HG03108 (cell line): ENCODE data around the gene NPR1.
"Not testable (repeated sequence)": the region's sequence is repeated elsewhere in the genome, so short reads cannot be mapped to it uniquely, and the experiment has no call there.

Source experiments
- ATAC-seq: cut with Tn5 transposase; IDR thresholded peaks from one replicate; pipeline ENCODE4 v1.9.1; 2021; ENCODE audit warnings: moderate library complexity; ENCODE audit not compliant: unreplicated experiment

NPR1 gene

DNA sequence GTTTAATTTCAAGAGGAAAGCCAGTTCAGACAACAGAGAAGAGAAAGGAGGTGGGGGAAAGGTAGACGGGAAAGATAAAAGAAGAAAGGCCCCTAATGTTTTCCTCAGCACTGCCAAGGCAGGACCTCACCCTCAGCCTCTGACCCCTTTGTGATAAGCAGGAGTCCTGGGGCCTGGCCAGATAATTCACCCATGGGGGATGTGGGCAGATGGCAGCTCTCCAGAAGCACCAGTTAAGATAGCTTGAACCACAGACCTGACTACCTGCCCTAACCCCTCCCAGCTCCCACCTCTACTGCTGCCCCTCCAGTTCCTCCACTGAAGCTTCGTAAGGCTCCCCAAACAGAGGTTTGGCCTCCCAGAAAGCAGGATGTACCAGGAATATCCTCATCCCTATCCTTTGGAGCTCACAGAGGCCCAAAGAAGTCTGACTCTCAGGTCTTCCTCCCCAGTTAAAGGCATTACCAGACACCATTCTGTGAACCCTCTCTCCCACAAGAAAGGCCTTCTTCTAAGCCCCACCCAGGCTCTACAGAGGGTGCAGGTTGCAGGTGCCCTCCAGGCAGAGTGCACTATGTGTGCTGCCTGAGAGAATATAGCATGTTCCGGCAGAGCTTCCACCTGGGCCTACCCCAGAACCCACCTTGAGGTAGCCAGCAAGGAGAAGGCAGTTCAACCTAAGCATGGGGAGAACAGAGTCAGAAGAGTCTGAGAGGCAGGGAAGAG, 29.2 kb upstream of the NPR1 start:
- no peak for ATAC-seq

DNA sequence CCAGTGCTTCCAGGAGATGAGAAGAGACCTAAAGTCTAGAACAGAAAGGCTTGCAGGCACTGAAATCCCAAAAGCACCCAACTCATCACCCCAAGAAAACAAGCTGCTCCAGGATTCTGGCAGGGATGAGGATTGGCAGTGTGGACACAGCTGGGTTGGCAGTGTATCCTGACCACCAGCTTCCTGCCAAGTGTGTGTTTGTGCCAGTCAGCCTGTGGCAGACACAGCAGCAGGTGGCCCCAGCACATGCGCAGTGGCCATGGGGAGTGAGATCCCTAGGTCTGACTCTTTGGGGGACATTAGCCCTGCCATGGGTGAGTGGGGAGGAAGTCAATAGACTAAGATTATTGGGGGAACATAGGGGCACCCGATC, 28.6 kb upstream of the NPR1 start:
- no peak for ATAC-seq

DNA sequence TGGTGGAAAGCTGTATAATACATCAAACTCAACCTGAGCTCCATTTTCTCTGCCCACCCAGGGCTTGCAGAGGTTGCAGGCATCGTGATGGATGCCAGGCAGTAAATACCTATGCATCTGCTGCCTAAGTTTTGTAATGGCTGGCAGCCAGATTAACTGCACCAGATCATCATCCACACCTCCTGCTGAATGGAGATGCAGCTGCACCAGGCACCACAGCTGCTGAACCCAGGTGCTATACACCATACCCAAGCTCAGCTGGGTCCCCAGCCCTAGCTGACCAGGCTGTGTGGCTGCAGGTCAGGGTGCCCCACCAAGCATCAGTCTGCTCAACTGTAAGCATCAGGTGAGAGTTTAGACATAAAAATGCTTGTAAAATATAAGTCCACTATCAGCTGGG, 26.7 kb upstream of the NPR1 start:
- no peak for ATAC-seq

DNA sequence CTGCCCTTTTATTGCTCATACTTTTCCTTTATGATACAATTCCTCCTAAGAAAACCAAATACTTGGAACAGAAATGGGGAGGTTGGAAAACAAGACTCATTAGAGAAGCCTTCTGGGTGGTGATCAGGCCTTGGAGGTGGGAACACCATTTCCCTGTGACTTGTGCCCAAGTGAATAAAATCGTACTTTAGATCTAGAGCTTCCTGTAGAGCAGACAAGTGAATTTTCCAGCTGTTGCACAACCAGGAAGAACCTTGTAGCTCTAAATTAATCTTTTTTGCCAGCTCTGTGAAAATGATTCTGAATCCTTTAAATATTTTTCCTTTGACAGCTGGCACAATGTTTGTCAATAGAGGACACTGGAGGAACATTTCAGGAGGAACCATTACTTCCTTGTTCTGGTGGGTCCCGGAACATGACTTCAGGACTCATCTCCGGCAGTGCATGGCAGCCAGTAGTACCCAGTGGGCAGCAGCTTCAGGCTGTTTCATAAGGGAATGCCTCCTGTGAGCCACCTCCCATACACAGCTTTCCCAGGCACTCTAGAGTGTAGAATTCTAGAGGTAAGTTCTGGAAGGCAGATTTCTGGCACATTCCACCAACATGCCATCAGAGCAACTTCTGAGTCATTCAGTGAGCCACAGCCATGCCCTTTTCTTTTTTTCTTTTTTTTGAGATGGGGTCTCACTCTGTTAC, 25.5 kb upstream of the NPR1 start:
- no peak for ATAC-seq

DNA sequence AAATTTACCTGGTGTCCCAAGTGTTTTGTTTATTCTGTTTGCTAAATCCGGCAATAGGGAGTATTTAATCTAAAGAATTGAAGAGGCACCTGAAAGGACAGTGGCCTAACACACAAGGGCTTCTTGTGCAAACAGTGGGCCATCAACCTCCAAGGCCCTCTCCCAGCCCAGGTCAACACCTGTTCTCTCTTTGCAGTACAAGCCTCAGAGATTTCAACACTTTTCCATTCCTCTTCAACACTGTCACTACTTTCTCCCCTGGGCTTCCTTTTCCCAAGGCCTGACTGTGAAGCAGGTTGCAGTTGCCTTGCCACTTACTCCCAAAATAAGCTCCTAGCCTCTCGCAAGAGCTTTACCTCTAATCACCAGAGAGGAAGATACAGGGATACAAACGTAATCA, 23.2 kb upstream of the NPR1 start:
- ATAC-seq = no peak

DNA sequence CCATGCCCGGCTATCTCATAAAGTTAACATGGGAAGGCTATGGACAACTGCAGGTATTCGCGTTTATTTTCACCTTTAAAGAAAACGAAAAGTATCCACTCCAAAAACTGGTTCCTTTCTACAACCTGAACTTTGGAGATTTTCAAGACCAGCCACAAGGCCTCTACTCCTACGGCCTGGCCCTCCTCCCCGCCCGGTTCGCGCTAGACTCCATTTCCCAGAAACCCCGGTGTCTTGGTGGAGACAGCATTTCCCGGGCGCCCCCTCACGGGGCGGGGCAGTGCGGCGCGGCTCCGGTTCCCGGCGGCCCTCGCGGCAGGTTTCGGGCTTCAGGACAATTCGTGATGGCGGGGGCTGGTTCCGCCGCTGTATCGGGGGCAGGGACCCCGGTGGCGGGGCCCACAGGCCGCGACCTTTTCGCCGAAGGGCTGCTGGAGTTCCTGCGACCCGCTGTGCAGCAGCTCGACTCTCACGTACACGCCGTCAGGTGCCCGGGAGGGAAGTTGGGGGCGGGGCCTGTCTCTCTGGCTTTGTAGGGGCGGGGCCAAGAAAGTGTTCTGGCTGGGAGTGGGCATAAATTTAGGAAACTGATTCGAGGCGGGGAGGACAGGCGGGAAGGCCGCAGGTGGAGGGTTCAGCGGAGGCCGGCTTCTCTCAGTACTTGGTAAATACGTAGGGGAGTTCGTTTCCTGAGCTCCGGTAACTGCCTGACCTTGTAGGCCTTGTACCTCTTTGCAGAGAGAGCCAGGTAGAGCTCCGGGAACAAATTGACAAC, 19.9 kb upstream of the NPR1 start, which contains the start of gene SNAPIN:
Gene SNAPIN, plus strand, starts transcription at position 304 of the 775 bp plus-strand sequence. Its CDS starts 41 bp downstream, at position 345.
- ATAC-seq = peak; percentile 77

DNA sequence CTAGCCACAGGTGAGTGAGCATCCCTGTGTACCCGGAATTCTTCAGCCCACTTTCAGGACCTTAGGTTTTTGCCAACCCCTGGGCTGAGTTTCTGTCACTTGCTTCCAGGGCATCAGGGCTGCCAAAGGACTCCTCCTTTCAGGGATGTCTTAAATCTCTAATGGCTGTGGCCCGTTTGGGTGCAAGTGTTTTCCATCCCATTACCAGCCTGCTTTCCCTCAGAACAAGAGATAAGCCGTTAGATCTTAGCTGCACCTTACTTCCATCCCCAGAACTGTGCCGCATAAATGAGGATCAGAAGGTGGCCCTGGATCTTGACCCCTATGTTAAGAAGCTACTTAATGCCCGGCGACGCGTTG, 19.3 kb upstream of the NPR1 start:
- ATAC-seq = no peak

DNA sequence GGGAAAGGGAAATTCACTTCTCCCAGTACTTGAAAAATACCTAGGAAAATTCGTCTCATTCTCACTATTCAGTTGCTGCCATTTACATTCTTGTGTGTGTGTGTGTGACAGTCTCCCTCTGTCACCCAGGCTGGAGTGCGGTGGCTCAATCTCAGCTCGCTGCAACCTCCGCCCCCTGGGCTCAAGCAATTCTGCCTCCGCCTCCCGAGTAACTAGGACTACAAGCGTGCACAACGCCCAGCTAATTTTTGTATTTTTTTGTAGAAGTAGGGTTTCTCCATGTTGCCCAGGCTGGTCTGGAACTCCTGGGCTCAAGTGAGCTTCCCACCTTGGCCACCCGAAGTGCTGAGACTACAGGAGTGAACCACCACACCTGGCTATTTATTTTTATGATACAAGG, 18.8 kb upstream of the NPR1 start:
- ATAC-seq = no peak

DNA sequence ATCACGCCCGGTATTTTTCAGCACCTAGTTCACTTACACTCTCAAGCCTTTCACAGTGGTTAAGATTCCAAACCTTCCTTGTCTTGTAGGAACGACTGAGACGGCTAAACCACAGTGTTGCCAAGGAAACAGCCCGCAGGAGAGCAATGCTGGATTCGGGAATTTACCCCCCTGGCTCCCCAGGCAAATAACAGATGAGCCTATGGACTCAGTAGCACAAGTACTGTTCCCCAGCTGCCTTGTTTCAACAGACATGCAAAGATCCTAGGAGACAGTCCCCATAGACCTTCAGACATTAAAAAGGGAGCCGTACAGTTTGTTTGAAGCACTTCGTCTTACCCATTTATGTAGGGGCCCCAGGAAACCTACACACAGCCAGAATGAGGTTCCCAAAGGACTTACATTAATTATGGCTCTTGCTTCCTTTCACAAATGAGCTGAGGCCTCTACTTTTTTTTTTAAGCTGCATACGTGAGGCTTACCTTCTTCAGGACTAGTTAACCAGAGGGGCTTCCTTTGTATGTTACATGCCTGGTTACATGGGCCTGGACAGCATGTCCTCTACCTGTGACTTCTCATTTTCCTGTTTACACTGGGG, 17.3 kb upstream of the NPR1 start:
- ATAC-seq = no peak

DNA sequence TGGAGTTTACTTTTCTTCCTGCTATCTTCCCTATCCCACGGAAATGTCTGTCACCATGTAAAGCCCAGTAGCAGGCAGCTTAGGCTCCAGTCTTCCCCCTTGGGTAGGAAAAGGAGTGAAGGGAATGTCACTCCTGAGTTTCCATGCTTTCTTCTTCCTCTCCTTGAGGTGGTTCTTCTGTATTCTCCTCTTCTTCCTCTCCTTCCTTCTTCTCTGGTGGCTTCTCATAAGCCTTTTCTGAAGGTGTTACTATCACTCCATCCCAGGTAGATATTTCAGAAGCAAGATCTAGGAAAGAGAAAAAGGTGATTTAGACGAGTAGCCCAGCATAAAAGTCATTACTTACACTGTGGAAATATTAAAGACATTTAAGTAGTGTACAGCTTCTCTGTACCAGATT, 16.2 kb upstream of the NPR1 start:
- ATAC-seq = no peak

DNA sequence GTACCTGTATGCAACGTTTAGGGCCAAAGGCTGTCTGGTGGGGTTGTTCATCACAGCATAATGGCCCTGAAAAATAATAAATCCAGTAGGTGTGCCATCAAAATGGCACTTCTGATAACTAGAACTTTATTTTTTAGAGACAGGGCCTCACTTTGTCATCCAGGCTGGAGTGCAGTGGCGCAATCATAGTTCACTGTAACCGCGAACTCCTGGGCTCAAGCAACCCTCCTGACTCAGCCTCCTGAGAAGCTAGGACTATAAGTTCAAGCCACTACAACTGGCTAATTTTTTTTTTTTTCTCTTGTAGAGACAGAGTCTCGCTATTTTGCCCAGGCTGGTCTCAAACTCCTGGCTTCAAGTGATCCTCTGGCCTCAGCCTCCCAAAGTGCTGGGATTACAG, 15.3 kb upstream of the NPR1 start:
- ATAC-seq = no peak

DNA sequence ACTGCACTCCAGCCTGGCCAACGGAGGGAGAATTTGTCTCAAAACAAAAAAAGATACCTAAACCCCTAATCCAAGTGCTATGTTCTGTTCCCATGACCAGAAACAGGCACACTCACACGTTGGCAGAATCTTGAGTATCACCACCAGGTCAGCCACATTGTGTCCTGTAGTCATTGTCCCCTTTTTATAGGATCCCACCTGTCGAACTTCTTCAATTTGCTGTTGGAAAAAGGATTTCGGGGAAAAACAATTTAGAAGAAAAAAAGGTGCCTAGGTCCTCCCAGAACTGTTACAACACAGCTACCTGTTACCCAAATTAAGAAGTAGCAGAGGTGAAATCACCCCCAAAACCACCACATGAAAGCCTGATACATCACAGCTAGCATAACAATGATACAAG, 11.0 kb upstream of the NPR1 start:
- ATAC-seq = no peak

DNA sequence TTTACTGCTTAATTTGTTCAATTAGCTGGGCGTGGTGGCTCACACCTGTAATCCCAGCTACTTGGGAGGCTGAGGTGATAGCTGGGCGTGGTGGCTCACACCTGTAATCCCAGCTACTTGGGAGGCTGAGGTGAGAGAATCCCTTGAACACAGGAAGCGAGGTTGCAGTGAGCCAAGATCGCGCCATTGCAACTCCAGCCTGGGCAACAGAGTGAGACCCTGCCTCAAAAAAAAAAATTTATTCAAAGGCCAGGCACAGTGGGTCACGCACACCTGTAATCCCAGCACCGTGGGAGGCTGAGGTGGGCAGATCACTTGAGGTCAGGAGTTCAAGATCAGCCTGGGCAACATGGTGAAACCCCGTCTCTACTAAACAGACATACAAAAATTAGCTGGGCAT, 9.8 kb upstream of the NPR1 start:
- not testable (repeated sequence) for ATAC-seq

DNA sequence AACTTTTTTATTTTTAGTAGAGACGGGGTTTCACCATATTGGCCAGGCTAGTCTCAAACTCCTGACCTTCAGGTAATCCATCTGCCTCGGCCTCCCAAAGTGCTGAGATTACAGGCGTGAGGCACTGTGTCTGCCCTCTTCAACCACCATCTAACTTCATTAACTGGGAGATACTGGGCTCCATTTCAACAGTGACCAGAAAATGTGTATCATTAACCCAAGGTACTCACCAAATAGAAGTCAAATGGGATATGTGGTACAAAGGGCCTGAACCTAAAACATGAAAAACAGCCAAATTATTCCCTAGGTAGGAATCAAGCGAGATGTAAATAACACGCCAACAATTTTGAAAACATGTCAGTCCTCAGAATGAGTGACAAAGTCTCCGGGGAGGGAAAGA, 8.9 kb upstream of the NPR1 start:
- no peak for ATAC-seq

DNA sequence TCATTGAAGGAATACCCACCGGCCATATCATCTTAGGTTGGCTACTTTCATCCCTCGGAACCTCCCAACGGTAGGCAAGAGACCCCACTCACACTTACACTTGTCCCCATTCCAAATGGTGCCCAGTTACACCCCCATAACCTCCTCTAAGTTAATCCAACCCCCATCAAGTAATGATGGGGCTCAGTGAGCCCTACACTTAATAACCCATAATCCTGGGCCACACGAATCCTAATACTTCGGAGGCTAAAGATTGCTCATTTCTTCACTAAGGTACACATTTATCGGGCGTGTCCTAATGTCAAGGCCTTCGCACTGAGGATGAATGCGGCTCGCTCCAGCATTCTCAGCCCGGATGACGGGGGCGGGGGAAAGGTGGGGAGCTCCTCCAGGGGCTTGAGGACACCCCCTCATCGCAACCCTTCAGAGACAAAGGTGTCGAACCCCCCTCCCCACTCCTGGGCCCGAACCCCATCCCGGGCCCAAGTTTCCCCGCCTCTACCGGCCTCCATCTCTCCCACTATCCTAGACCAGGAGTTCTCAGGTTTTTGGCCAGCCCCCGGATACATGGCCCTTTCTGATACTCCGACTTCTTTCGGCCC, 8.1 kb upstream of the NPR1 start:
- ATAC-seq = no peak

DNA sequence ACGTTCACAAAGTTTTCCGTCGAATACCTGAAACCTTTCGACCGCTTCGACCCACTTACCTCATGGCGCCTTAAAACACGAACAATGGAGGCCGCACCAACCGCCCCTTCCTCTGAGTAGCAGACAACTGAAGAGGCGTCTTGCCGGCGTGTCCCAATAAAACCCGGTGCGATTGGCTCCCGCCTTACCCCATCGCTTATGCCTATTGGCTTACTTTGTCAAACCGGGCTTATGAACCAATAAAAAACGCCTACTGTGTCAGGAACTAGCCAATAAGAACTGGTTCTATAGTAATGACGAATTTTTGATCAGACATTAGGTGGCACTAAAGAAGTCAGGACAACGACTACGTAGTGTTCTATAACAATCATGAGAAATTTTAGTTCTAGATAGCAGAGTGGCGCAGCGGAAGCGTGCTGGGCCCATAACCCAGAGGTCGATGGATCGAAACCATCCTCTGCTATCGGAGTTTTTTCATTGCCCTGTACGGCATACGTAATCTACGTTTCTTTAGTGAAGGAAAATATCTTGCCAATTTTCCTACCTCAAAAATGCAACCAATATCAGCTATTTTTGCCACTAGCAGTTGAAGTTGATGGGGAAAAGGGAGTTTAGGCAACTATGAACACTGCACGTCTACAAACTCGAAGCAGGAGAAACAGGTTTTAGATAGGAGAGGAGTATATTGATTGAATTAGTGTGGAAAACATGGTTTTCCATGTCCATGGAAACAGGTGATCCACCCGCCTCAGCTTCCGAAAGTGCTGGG, 7.4 kb upstream of the NPR1 start, which contains the start of gene ILF2:
Gene ILF2, minus strand, starts transcription at position 135 of the 769 bp plus-strand sequence. Its CDS starts 71 bp downstream, at position 64.
- ATAC-seq = peak; percentile 89

DNA sequence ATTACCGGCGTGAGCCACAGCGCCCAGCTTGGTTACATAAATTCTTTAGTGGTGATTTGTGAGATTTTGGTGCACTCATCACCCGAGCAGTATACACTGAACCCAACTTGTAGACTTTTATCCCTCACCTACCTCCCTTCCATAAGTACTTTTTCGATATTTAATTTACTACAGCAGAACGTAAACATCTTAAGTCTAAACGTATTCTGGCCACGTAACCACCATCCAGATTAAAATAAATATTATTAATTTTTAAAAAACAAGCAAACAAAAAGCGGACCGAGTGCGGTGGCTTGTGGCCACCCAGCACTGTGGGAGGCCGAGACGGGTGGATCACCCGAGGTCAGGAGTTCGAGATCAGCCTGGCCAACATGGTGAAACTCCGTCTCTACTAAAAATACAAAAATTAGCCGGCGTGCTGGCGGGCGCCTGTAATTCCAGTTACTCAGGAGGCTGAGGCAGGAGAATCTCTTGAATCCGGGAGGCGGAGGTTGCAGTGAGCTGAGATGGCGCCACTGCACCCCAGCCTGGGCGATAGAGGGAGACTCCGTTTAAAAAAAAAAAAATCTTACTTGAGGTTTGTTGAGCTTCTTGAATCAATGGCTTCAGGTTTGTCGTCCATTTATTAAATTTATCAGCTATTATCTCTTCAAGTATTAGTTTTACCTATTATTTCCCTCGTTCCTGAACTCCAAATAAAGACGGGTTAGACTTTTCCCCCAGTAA, 6.7 kb upstream of the NPR1 start:
- not testable (repeated sequence) for ATAC-seq

DNA sequence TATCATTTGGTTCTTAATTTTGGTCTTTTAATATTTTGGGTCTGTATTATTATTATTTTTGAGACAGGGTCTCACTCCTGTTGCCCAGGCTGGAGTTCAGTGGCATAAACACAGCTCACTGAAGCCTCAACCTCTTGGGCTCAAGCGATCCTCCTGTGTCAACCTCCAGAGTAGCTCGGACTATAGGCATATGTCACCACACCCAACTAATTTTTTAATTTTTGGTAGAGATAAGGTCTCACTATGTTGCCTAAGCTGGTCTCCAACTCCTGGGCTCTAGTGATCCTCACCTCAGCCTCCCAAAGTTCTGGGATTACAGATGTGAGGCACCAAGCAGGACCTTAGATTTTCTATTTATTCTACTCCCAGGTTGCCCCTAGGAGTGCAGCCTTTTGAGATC, 5.0 kb upstream of the NPR1 start:
- ATAC-seq = no peak

DNA sequence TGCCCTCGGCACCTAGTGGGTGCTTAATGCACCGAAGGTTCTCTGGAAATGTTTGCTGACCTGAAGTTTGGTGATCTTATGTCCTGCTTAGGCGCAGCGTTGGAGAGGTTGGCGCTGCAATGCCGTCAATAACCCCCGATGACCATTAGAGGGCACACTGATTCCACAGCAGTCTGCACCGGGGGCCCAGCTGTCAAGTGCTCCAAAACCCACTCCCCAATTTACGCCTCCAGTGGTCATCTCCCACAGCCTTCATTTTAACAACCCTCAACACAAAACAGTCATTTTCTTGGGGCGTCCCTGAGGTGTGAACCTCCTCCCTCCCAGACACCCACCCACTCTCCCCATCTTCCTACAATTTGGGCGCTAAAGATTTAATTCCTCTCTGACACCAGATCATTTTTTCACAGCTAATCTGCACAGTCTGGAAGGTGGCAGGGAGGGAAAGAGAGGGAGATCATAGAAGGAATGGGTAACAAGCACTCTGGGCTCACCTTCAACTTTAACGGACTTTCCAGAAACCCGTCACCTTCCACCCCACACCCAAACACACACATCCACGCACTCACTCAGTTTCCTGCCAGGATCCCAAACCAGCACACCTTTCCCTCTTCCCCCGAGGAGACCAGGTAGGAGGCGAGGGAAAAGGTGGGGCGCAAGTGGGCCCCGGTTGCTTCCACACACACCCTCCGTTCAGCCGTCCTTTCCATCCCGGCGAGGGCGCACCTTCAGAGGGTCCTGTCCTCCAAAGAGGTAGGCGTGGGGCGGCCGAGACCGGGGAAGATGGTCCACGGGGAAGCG, 570 bp upstream of the NPR1 start:
- ATAC-seq = no peak
